Skeletal muscle tissue (tissue), 4 donors: ENCODE data around the gene FRAS1. TPM values are rescaled to one million over a fixed set of nuclear protein-coding genes. Genes with fewer than 3 reads are reported as not detected.
"Not testable (repeated sequence)": the region's sequence is repeated elsewhere in the genome, so short reads cannot be mapped to it uniquely, and the experiment has no call there.

Experiments used
- H3K27ac ChIP-seq: one replicate; pipeline ENCODE4 v1.7.0; 2013; ENCODE audit warnings: mild to moderate bottlenecking, low read depth, low read length, inconsistent platforms
- H3K27me3 ChIP-seq, 3 donors: one replicate each; pipeline ENCODE4 v1.7.0; 2013; ENCODE audit warnings: low read length in 3 of 3; ENCODE audit not compliant: control insufficient read depth in 3 of 3, insufficient read depth in 3 of 3
- H3K36me3 ChIP-seq, 3 donors: one replicate each; pipeline ENCODE4 v1.7.0; 2013; ENCODE audit warnings: low read length in 3 of 3; ENCODE audit not compliant: control insufficient read depth in 3 of 3, insufficient read depth in 3 of 3
- H3K4me1 ChIP-seq, 3 donors: one replicate each; pipeline ENCODE4 v1.7.0; 2013; ENCODE audit warnings: low read length in 3 of 3, mild to moderate bottlenecking in 3 of 3; ENCODE audit not compliant: control insufficient read depth in 3 of 3, insufficient read depth in 3 of 3
- H3K4me3 ChIP-seq, 3 donors: one replicate each; pipeline ENCODE4 v1.7.0; 2013; ENCODE audit warnings: low read length in 3 of 3
- H3K9ac ChIP-seq, 3 donors: one replicate each; pipeline ENCODE4 v1.7.0; 2013; ENCODE audit warnings: low read length in 3 of 3, mild to moderate bottlenecking in 3 of 3, moderate library complexity in 2 of 3, low read depth in 1 of 3
- H3K9me3 ChIP-seq, 3 donors: one replicate each; pipeline ENCODE4 v1.7.0; 2013; ENCODE audit warnings: low read length in 3 of 3; ENCODE audit not compliant: control insufficient read depth in 3 of 3
- total RNA-seq: library from RNA; depleted of rRNA; stranded (reverse); fragments of >200 nt; gene quantifications from one replicate; pipeline ENCODE4 v1.2.3, GENCODE V29; 2014
- donor health status: Osteomylitis.

FRAS1 gene
- total RNA-seq, 1 donor from 2014 or later, result 15.1 TPM

- H3K27ac ChIP-seq, result no peak overlapping the region
- H3K4me1 ChIP-seq, result no peaks in the 10 kb centered on the region
- H3K4me3 ChIP-seq, result no peak overlapping the region
- no peak overlapping the region for H3K9ac ChIP-seq
- H3K27me3 ChIP-seq, result no peaks in the 10 kb centered on the region
- H3K9me3 ChIP-seq, result no peaks in the 10 kb centered on the region
- H3K36me3 ChIP-seq, result no peaks in the 10 kb centered on the region
These were observed 263.3 kb downstream of the FRAS1 start for GRCh38 chr4:78320349-78320935.

- no peaks in the 10 kb centered on the region for H3K36me3 ChIP-seq
- H3K9me3 ChIP-seq, result no peaks in the 10 kb centered on the region
- no peak overlapping the region for H3K27ac ChIP-seq
- no peak overlapping the region for H3K4me3 ChIP-seq
- no peaks in the 10 kb centered on the region for H3K27me3 ChIP-seq
- H3K9ac ChIP-seq, result no peak overlapping the region
- H3K4me1 ChIP-seq, result no peaks in the 10 kb centered on the region
These were observed 264.9 kb downstream of the FRAS1 start for GRCh38 chr4:78322032-78322431.

GRCh38 chr4:78323439-78323838 lies 266.3 kb downstream of the FRAS1 start:
- Histone ChIP-seq H3K4me1 (no peaks in the 10 kb centered on the region), H3K36me3 (no peaks in the 10 kb centered on the region), H3K9me3 (no peaks in the 10 kb centered on the region), H3K4me3 (no peak overlapping the region), H3K27ac (no peak overlapping the region), H3K9ac (no peak overlapping the region), H3K27me3 (no peaks in the 10 kb centered on the region)

- H3K4me1 ChIP-seq, result no peaks in the 10 kb centered on the region
- H3K27ac ChIP-seq, result no peak overlapping the region
- H3K9me3 ChIP-seq, result no peaks in the 10 kb centered on the region
- H3K9ac ChIP-seq, result no peak overlapping the region
- H3K36me3 ChIP-seq, result no peaks in the 10 kb centered on the region
- H3K27me3 ChIP-seq, result no peaks in the 10 kb centered on the region
- no peak overlapping the region for H3K4me3 ChIP-seq
These were observed 267.5 kb downstream of the FRAS1 start for GRCh38 chr4:78324625-78325024.

GRCh38 chr4:78325271-78326157 lies 268.4 kb downstream of the FRAS1 start:
- Histone ChIP-seq H3K36me3 (no peaks in the 10 kb centered on the region), H3K4me3 (no peak overlapping the region), H3K27ac (no peak overlapping the region), H3K4me1 (no peaks in the 10 kb centered on the region), H3K27me3 (no peaks in the 10 kb centered on the region), H3K9ac (no peak overlapping the region), H3K9me3 (no peaks in the 10 kb centered on the region)

- H3K9me3 ChIP-seq, H3K36me3 ChIP-seq, H3K27ac ChIP-seq, H3K4me3 ChIP-seq, H3K27me3 ChIP-seq, H3K4me1 ChIP-seq, H3K9ac ChIP-seq: not testable (repeated sequence)
These were observed 271.5 kb downstream of the FRAS1 start for GRCh38 chr4:78328591-78328990.

- H3K9ac ChIP-seq, result no peak overlapping the region
- H3K4me1 ChIP-seq, result peaks cover 3 to 5% (median 3%) of the 10 kb centered on the region in 3 donors
- H3K36me3 ChIP-seq, result peaks cover 0 to 2% (median 0%) of the 10 kb centered on the region in 3 donors
- no peaks in the 10 kb centered on the region for H3K9me3 ChIP-seq
- H3K27me3 ChIP-seq, result no peaks in the 10 kb centered on the region
- H3K27ac ChIP-seq, result no peak overlapping the region
- no peak overlapping the region for H3K4me3 ChIP-seq
These were observed 274.1 kb downstream of the FRAS1 start for GRCh38 chr4:78331186-78331585.

GRCh38 chr4:78331965-78332364 lies 274.8 kb downstream of the FRAS1 start:
- no peaks in the 10 kb centered on the region for H3K9me3 ChIP-seq
- H3K27me3 ChIP-seq, result no peaks in the 10 kb centered on the region
- peaks cover 3 to 5% (median 3%) of the 10 kb centered on the region in 3 donors for H3K4me1 ChIP-seq
- H3K27ac ChIP-seq, result no peak overlapping the region
- no peak overlapping the region for H3K9ac ChIP-seq
- H3K36me3 ChIP-seq, result peaks cover 0 to 2% (median 0%) of the 10 kb centered on the region in 3 donors
- no peak overlapping the region for H3K4me3 ChIP-seq

- H3K9me3 ChIP-seq, result no peaks in the 10 kb centered on the region
- H3K27ac ChIP-seq, result no peak overlapping the region
- H3K4me3 ChIP-seq, result no peak overlapping the region
- peaks cover 3 to 5% (median 3%) of the 10 kb centered on the region in 3 donors for H3K4me1 ChIP-seq
- H3K27me3 ChIP-seq, result no peaks in the 10 kb centered on the region
- peaks cover 0 to 2% (median 0%) of the 10 kb centered on the region in 3 donors for H3K36me3 ChIP-seq
- no peak overlapping the region for H3K9ac ChIP-seq
These were observed 275.9 kb downstream of the FRAS1 start for GRCh38 chr4:78332976-78333375.
